Kidney (tissue), 14 donors: Measurements from ENCODE around the gene MED13L. TPM values are rescaled to one million over a fixed set of nuclear protein-coding genes. Genes with fewer than 3 reads are reported as not detected.

ENCODE experiments used
- DNase-seq, 5 donors: peaks; one replicate each; pipeline ENCODE4 v3.0.0-alpha.2; 2013 to 2020
- FAIRE-seq: peaks from 2 replicates; lab custom pipeline; 2012; peaks lifted over from hg19 to GRCh38; lab: Jason Lieb, UNC
- H3K27ac ChIP-seq, 2 donors: one replicate each; pipeline ENCODE4 v1.7.0; 2013; ENCODE audit warnings: low read depth in 2 of 2, low read length in 2 of 2, inconsistent platforms in 1 of 2
- H3K27me3 ChIP-seq: one replicate; pipeline ENCODE4 v1.7.1; 2013; ENCODE audit warnings: low read length, inconsistent platforms; ENCODE audit not compliant: control insufficient read depth, insufficient read depth
- H3K36me3 ChIP-seq, 3 donors: one replicate each; pipeline versions ENCODE4 v1.7.0 to v1.7.1; 2013; ENCODE audit warnings: low read length in 3 of 3, control low read depth in 1 of 3, inconsistent platforms in 1 of 3; ENCODE audit not compliant: insufficient read depth in 3 of 3, control insufficient read depth in 2 of 3
- H3K4me1 ChIP-seq, 3 donors: one replicate each; pipeline versions ENCODE4 v1.7.0 to v1.7.1; 2013; ENCODE audit warnings: low read length in 3 of 3, inconsistent platforms in 1 of 3, low read depth in 1 of 3; ENCODE audit not compliant: control insufficient read depth in 2 of 3, insufficient read depth in 2 of 3
- H3K4me3 ChIP-seq, 3 donors: one replicate each; pipeline versions ENCODE4 v1.7.0 to v1.8.1; 2013; ENCODE audit warnings: low read length in 3 of 3, control low read depth in 1 of 3, inconsistent platforms in 1 of 3
- H3K9ac ChIP-seq, 3 donors: one replicate each; pipeline versions ENCODE4 v1.7.0 to v1.7.1; 2013; ENCODE audit warnings: low read length in 3 of 3, control low read depth in 1 of 3, inconsistent platforms in 1 of 3
- H3K9me3 ChIP-seq, 3 donors: one replicate each; pipeline versions ENCODE4 v1.7.0 to v1.7.1; 2013; ENCODE audit warnings: low read length in 3 of 3, control low read depth in 1 of 3, inconsistent platforms in 1 of 3; ENCODE audit not compliant: control insufficient read depth in 2 of 3, insufficient read depth in 1 of 3
- CTCF ChIP-seq: IDR thresholded peaks from 3 replicates; pipeline ENCODE4 v1.5.1; 2012; ENCODE audit warnings: mild to moderate bottlenecking, moderate library complexity, borderline replicate concordance; ENCODE audit not compliant: insufficient read depth; ENCODE audit errors: extremely low read depth
- intact Hi-C: fragments of 100-400 bp; cut with DNase I; formaldehyde crosslinking; loops from one replicate; pipeline ENCODE4 v1.11.1; 2022
- polyA plus RNA-seq: library from polyadenylated mRNA; stranded (reverse); fragments of 350-450 nt; fragmentation: Illumina TruSeq; extraction: RNeasy Lipid Tissue Mini Kit (QIAGEN cat#74804); gene quantifications from one replicate; pipeline ENCODE4 v1.2.3, GENCODE V29; 2014; ENCODE audit warnings: low read depth, low replicate concordance; ENCODE audit not compliant: insufficient read depth
- total RNA-seq: library from RNA; stranded (reverse); fragmentation: NEBNext Ultra II Directional; extraction: Animal tissue kit (Norgen Biotek cat#: 25700); gene quantifications from one replicate; pipeline ENCODE4 v1.2.1, GENCODE V29; 2021
- donor health status: control.
- donor health status: control.
- donor health status: control.
- donor health status: control.
- donor health status: control.
- donor health status: DM: yes; HTN: yes; CAD: no.
- donor health status: Normal renal cell carcinoma (clear cell type).

The MED13L gene
- total and polyA plus RNA-seq, 2 donors from 2014 or later, result 7.1 to 153 TPM

- H3K36me3 ChIP-seq, result peaks cover 0 to 15% (median 9%) of the 10 kb centered on the region in 3 donors
- intact Hi-C loops, result no loop called here
- H3K9ac ChIP-seq, result no peak overlapping the region
- H3K4me3 ChIP-seq, result no peak overlapping the region
- FAIRE-seq, result no peak
- H3K4me1 ChIP-seq, result no peaks in the 10 kb centered on the region
- no peak for DNase-seq
- no peak for TF ChIP-seq CTCF
- no peaks in the 10 kb centered on the region for H3K9me3 ChIP-seq
- H3K27ac ChIP-seq, result no peak overlapping the region
- H3K27me3 ChIP-seq, result no peaks in the 10 kb centered on the region
Observed at GRCh38 chr12:115956236-115956635, 321.3 kb downstream of the MED13L start.

GRCh38 chr12:115953450-115953849, 324.0 kb downstream of the MED13L start:
- TF ChIP-seq CTCF, result no peak
- FAIRE-seq (no peak), DNase-seq (no peak)
- H3K36me3 ChIP-seq, result peaks cover 0 to 8% (median 2%) of the 10 kb centered on the region in 3 donors
- intact Hi-C loops, result no loop called here
- no peaks in the 10 kb centered on the region for H3K9me3 ChIP-seq
- H3K27me3 ChIP-seq, result no peaks in the 10 kb centered on the region
- no peak overlapping the region for H3K27ac ChIP-seq
- no peak overlapping the region for H3K9ac ChIP-seq
- no peak overlapping the region for H3K4me3 ChIP-seq
- no peaks in the 10 kb centered on the region for H3K4me1 ChIP-seq

GRCh38 chr12:115953031-115953430, 324.5 kb downstream of the MED13L start:
- Histone ChIP-seq H3K4me1 (no peaks in the 10 kb centered on the region), H3K4me3 (no peak overlapping the region), H3K27ac (no peak overlapping the region), H3K9me3 (no peaks in the 10 kb centered on the region), H3K9ac (no peak overlapping the region), H3K27me3 (no peaks in the 10 kb centered on the region), H3K36me3 (peaks cover 0 to 4% (median 2%) of the 10 kb centered on the region in 3 donors)
- FAIRE-seq (no peak), DNase-seq (no peak)
- intact Hi-C loops, result no loop called here
- no peak for TF ChIP-seq CTCF

GRCh38 chr12:115950959-115951358, 326.5 kb downstream of the MED13L start:
- intact Hi-C loops, result no loop called here
- Histone ChIP-seq H3K36me3 (no peaks in the 10 kb centered on the region), H3K4me1 (no peaks in the 10 kb centered on the region), H3K27me3 (no peaks in the 10 kb centered on the region), H3K9me3 (no peaks in the 10 kb centered on the region), H3K27ac (no peak overlapping the region), H3K9ac (no peak overlapping the region), H3K4me3 (no peak overlapping the region)
- FAIRE-seq (no peak), DNase-seq (no peak)
- TF ChIP-seq CTCF, result no peak
